GM19328 (cell line): Measurements from ENCODE around the gene CNTNAP5.

ENCODE experiments used
- ATAC-seq: cut with Tn5 transposase; IDR thresholded peaks from one replicate; pipeline ENCODE4 v1.9.1; 2021; ENCODE audit warnings: mild to moderate bottlenecking, moderate library complexity; ENCODE audit not compliant: unreplicated experiment

Gene CNTNAP5

GRCh38 chr2:124151691-124152090, 126.6 kb downstream of the CNTNAP5 start:
- no peak for ATAC-seq

GRCh38 chr2:124153713-124154112, 128.6 kb downstream of the CNTNAP5 start:
- ATAC-seq, result no peak

- ATAC-seq, result no peak
These were observed 134.1 kb downstream of the CNTNAP5 start for GRCh38 chr2:124159166-124159565.

DNA sequence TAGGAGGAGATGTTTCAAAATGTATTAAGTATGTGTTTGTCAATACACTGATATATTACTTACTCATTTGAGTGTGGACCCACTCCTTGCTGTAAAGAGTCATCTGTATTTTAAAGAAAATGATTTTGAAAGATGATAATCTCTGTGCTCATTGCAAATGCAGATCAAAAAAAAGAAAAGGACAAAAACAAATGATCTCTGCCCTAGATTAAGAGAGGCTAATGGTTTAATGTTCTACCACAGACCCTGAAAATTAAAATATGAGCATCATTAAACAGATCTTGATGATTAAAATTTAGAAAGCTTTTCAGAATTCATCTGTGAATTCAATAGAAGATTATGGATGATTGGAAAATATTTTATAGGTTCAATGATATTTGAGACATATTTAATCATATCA, 136.5 kb downstream of the CNTNAP5 start:
- ATAC-seq, result no peak

- no peak for ATAC-seq
These were observed 137.2 kb downstream of the CNTNAP5 start for GRCh38 chr2:124162256-124162655.

- no peak for ATAC-seq
These were observed 138.8 kb downstream of the CNTNAP5 start for GRCh38 chr2:124163840-124164239.

DNA sequence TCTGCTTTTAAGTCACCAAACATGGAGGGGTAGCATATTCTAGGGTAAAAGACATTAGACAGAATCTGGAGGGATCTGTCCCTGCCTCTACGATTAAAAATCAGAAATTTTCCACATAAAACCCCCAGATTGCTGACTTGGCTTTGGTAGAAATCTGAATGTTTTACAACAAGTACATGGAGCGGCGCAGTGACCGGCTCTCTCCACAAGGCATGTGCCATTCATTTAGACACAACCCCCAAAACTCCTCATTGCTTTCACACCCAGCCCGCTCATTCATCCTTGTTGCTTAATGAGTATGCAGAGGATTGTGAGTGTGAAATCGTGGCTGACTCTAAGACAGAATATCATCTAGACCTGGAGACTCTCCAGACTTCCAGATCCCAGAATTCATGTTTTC, 140.6 kb downstream of the CNTNAP5 start:
- no peak for ATAC-seq

GRCh38 chr2:124171472-124172063, 146.5 kb downstream of the CNTNAP5 start:
- ATAC-seq, result no peak

GRCh38 chr2:124178719-124179118, 153.6 kb downstream of the CNTNAP5 start:
- ATAC-seq, result no peak

- no peak for ATAC-seq
These were observed 155.5 kb downstream of the CNTNAP5 start for GRCh38 chr2:124180635-124181034.

DNA sequence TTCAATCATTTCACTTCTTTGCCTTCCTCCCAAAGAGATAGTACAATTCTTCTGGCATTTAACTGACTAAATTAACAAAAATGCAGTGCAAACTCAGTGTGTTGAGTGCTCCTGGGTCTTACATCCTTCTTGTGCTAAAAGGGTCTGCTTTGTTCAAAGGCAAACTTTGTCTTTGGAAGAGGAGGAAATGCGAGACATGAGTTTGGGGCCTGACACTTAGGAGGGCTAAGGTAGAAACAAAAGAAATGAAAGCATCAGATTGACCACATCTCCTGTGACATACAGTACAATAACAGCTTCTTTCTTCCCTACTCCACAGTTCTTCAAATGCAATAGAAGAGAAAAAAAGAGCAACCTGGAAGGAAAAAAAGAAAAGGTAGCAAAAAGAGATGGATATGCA, 161.7 kb downstream of the CNTNAP5 start:
- no peak for ATAC-seq

- ATAC-seq, result no peak
These were observed 162.9 kb downstream of the CNTNAP5 start for GRCh38 chr2:124187948-124188347.

GRCh38 chr2:124193706-124194105, 168.6 kb downstream of the CNTNAP5 start:
- no peak for ATAC-seq

DNA sequence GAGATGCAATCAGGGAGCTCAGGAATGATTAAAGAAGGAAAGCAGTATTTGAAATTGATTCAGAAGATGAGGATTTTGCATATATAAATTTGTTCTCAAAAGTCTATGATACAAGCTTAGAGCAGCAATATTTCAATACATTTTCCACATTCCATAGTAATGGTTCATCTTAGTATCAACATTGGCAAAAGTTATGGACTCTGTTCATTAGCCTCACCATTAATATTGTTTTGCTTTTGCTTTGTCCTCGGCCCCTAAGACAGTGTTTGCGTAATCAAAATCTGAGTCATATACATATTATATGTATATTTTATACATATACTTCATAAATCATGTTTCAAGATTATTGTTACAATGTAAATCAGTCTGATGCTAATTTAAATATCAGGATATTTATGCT, 176.6 kb downstream of the CNTNAP5 start:
- ATAC-seq, result no peak

GRCh38 chr2:124209441-124209840, 184.4 kb downstream of the CNTNAP5 start:
- no peak for ATAC-seq

- no peak for ATAC-seq
These were observed 186.4 kb downstream of the CNTNAP5 start for GRCh38 chr2:124211461-124211860.

- ATAC-seq, result no peak
These were observed 189.0 kb downstream of the CNTNAP5 start for GRCh38 chr2:124213977-124214587.

- ATAC-seq, result no peak
These were observed 221.1 kb downstream of the CNTNAP5 start for GRCh38 chr2:124246170-124246569.

DNA sequence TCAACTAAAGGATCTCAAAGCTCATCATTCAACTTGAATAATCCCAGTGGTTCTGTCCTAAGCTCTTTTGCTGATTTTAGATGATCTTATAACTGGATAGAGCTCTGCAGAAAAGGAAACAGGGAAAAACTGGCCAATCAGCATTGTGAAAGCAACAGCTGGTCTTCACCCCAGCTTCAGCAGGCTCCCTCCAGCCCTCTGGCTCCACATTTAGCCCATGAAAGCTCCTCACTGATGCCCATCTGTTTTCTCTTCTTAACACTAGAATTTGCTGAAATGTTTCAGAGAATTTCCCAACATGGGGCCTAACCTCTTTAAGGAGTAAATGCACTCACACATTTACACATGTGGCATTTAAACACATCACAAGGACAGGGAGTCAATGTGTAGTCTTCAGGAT, 223.3 kb downstream of the CNTNAP5 start:
- no peak for ATAC-seq

- ATAC-seq, result no peak
These were observed 225.3 kb downstream of the CNTNAP5 start for GRCh38 chr2:124250433-124250832.

DNA sequence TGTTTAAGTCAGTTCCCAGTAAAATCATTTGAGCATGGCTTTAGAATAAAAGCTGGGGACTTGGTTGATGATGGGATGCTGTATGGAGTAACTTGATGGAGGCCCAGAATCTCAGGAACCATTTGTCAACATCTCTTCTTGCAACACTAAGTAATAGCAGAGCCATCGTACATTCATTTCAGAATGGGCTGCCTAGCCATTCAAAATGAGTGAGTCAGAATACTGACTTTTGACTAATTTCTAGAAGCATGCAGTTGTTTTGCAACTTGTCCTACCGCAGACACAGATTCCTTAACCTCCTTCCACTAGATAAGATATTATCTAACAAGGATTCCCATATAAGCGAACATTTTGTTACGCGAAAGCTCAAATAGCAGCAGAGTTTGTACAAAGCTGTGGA, 229.5 kb downstream of the CNTNAP5 start:
- ATAC-seq, result no peak

DNA sequence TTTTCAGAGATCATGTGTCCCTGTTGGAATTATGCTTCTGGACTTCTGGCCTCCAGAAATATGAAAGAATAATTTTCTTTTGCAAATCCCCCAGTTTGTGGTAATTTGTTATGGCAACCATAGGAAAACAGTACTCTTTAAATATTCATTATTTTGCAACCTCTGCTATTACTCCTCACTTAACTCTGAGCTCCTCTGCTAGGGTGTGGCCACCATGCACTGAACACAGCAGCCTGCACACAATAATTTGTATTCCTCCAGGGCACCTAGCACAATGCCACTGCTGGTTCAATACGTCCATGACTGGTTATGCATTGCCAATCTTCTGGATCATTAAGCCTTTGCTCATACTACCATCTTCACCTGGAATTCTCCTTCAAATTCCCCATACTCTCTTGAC, 232.0 kb downstream of the CNTNAP5 start:
- ATAC-seq, result no peak
